KOPT-K1 (cell line): Measurements from ENCODE around the gene FTL.

Experiments used
- H3K27ac ChIP-seq: fragments of 200-600 bp; sonication (generic); 2 replicates; pipeline ENCODE4 v1.5.1; 2016; ENCODE audit warnings: antibody characterized with exemption, mild to moderate bottlenecking, low read depth, low read length; ENCODE audit not compliant: poor library complexity, severe bottlenecking
- H3K36me3 ChIP-seq: fragments of 200-600 bp; sonication (generic); 2 replicates; pipeline ENCODE4 v1.5.1; 2017; ENCODE audit warnings: antibody characterized with exemption, mild to moderate bottlenecking, low read length, moderate library complexity; ENCODE audit not compliant: insufficient read depth
- H3K9me3 ChIP-seq: fragments of 200-600 bp; sonication (generic); 2 replicates; pipeline ENCODE4 v1.5.1; 2017; ENCODE audit warnings: antibody characterized with exemption, low read length, mild to moderate bottlenecking; ENCODE audit not compliant: insufficient read depth, poor library complexity, severe bottlenecking

The FTL gene

GRCh38 chr19:48990400-48990799 is 25.3 kb downstream of the FTL start:
- Histone ChIP-seq H3K9me3 (no peaks in the 10 kb centered on the region), H3K27ac (no peak overlapping the region), H3K36me3 (peaks cover 28% of the 10 kb centered on the region; the same call in 1 of the 2 replicates)

- Histone ChIP-seq H3K9me3 (no peaks in the 10 kb centered on the region), H3K36me3 (peaks cover 21% of the 10 kb centered on the region; the same call in 1 of the 2 replicates), H3K27ac (no peak overlapping the region)
Measured at GRCh38 chr19:48991011-48991609, 26.0 kb downstream of the FTL start.

- peaks cover 21% of the 10 kb centered on the region; the same call in 1 of the 2 replicates for H3K36me3 ChIP-seq
- no peaks in the 10 kb centered on the region for H3K9me3 ChIP-seq
- H3K27ac ChIP-seq, result peak overlapping the region; percentile 89
Measured at GRCh38 chr19:48991873-48992580, 26.9 kb downstream of the FTL start.

- Histone ChIP-seq H3K36me3 (peaks cover 21% of the 10 kb centered on the region; the same call in 1 of the 2 replicates), H3K9me3 (no peaks in the 10 kb centered on the region), H3K27ac (peak overlapping the region; percentile 89)
Measured at GRCh38 chr19:48992581-48993174, 27.6 kb downstream of the FTL start.

GRCh38 chr19:48993175-48994034 is 28.3 kb downstream of the FTL start, which contains the start of the genes GYS1 and RUVBL2:
GYS1 (minus strand) TSS chr19:48993309; CDS start chr19:48993112, 197 bp downstream.
RUVBL2 (plus strand) TSS chr19:48993887; CDS start chr19:48993912, 25 bp downstream.
- peak within 1 kb of the TSS; percentile 89 for H3K27ac ChIP-seq

GRCh38 chr19:48994035-48994386 is 28.9 kb downstream of the FTL start:
- Histone ChIP-seq H3K27ac (peak overlapping the region; percentile 89), H3K9me3 (no peaks in the 10 kb centered on the region), H3K36me3 (peaks cover 12% of the 10 kb centered on the region; the same call in 1 of the 2 replicates)

More at GRCh38 chr19:48993175-48994034, 28.3 kb downstream of the FTL start, which contains the start of the genes GYS1 and RUVBL2:
- peaks cover 15% of the 10 kb centered on the region; the same call in 1 of the 2 replicates for H3K36me3 ChIP-seq
- H3K9me3 ChIP-seq, result no peaks in the 10 kb centered on the region

GRCh38 chr19:48997972-48998371 is 32.9 kb downstream of the FTL start:
- no peaks in the 10 kb centered on the region for H3K9me3 ChIP-seq
- H3K36me3 ChIP-seq, result peaks cover 28% of the 10 kb centered on the region
- H3K27ac ChIP-seq, result no peak overlapping the region

GRCh38 chr19:48999481-49000325 is 34.6 kb downstream of the FTL start:
- peaks cover 46% of the 10 kb centered on the region for H3K36me3 ChIP-seq
- H3K9me3 ChIP-seq, result no peaks in the 10 kb centered on the region
- no peak overlapping the region for H3K27ac ChIP-seq

GRCh38 chr19:49004133-49004532 is 39.0 kb downstream of the FTL start:
- Histone ChIP-seq H3K36me3 (peaks cover 73% of the 10 kb centered on the region), H3K27ac (no peak overlapping the region), H3K9me3 (no peaks in the 10 kb centered on the region)

- Histone ChIP-seq H3K36me3 (peaks cover 73% of the 10 kb centered on the region), H3K9me3 (no peaks in the 10 kb centered on the region), H3K27ac (no peak overlapping the region)
Measured at GRCh38 chr19:49004964-49005614, 40.0 kb downstream of the FTL start.

GRCh38 chr19:49006905-49007304 is 41.8 kb downstream of the FTL start:
- H3K9me3 ChIP-seq, result no peaks in the 10 kb centered on the region

GRCh38 chr19:49009828-49010227 is 44.7 kb downstream of the FTL start:
- H3K9me3 ChIP-seq, result no peaks in the 10 kb centered on the region
- no peak overlapping the region for H3K27ac ChIP-seq
- H3K36me3 ChIP-seq, result peaks cover 87% of the 10 kb centered on the region

More at GRCh38 chr19:49006905-49007304, 41.8 kb downstream of the FTL start:
- peaks cover 87% of the 10 kb centered on the region for H3K36me3 ChIP-seq
- no peak overlapping the region for H3K27ac ChIP-seq

GRCh38 chr19:49010453-49010852 is 45.3 kb downstream of the FTL start:
- Histone ChIP-seq H3K9me3 (no peaks in the 10 kb centered on the region), H3K27ac (no peak overlapping the region), H3K36me3 (peaks cover 87% of the 10 kb centered on the region)
